Right kidney (tissue), 9 donors: Measurements from ENCODE around the gene KANSL1.
A peak's percentile ranks its signal among the peaks of the same experiment; 100 is the strongest.
"Not testable (repeated sequence)": the region's sequence is repeated elsewhere in the genome, so short reads cannot be mapped to it uniquely, and the experiment has no call there.

Source experiments
- DNase-seq: peaks from one replicate; pipeline ENCODE4 v3.0.0-alpha.2; 2016
- long read RNA-seq, 8 donors: transcript quantifications; one replicate each; lab custom pipeline, GENCODE V29; 2026

The KANSL1 gene
- long read RNA-seq, donor 1, full-length matches to known transcripts: 6 of 6 reads
- long read RNA-seq, donor 1, partial matches to known transcripts: 0 of 6 reads
- long read RNA-seq, donor 1, other reads (novel, unspliced or antisense): 0 of 6 reads
- long read RNA-seq, donor 2, full-length matches to known transcripts: 2 of 2 reads
- long read RNA-seq, donor 2, partial matches to known transcripts: 0 of 2 reads
- long read RNA-seq, donor 2, other reads (novel, unspliced or antisense): 0 of 2 reads
- long read RNA-seq, donor 3, full-length matches to known transcripts: 4 of 4 reads
- long read RNA-seq, donor 3, partial matches to known transcripts: 0 of 4 reads
- long read RNA-seq, donor 3, other reads (novel, unspliced or antisense): 0 of 4 reads
- long read RNA-seq, donor 4, full-length matches to known transcripts: 8 of 30 reads
- long read RNA-seq, donor 4, partial matches to known transcripts: 6 of 30 reads
- long read RNA-seq, donor 4, other reads (novel, unspliced or antisense): 16 of 30 reads
- long read RNA-seq, donor 5, full-length matches to known transcripts: 3 of 3 reads
- long read RNA-seq, donor 5, partial matches to known transcripts: 0 of 3 reads
- long read RNA-seq, donor 5, other reads (novel, unspliced or antisense): 0 of 3 reads
- long read RNA-seq, donor 6, full-length matches to known transcripts: 9 of 9 reads
- long read RNA-seq, donor 6, partial matches to known transcripts: 0 of 9 reads
- long read RNA-seq, donor 6, other reads (novel, unspliced or antisense): 0 of 9 reads
- long read RNA-seq, donor 7: 0 reads
- long read RNA-seq, donor 8, partial matches to known transcripts: 23 of 25 reads
- long read RNA-seq, donor 8, other reads (novel, unspliced or antisense): 0 of 25 reads

GRCh38 chr17:46193151-46193625 lies at the start of gene KANSL1:
Gene KANSL1 (minus strand): TSS chr17:46193429. CDS start chr17:46172143, 21,286 bp downstream.
- DNase-seq: peak; percentile 97

- DNase-seq: not testable (repeated sequence)
Measured at GRCh38 chr17:46231359-46231758, 38.1 kb upstream of the KANSL1 start.

- peak; percentile 93 for DNase-seq
Measured at GRCh38 chr17:46225274-46225794, 32.1 kb upstream of the KANSL1 start.

- peak; percentile 25 for DNase-seq
Measured at GRCh38 chr17:46224864-46225263, 31.6 kb upstream of the KANSL1 start.

GRCh38 chr17:46223041-46223440 lies 29.8 kb upstream of the KANSL1 start:
- not testable (repeated sequence) for DNase-seq

GRCh38 chr17:46216682-46217081 lies 23.5 kb upstream of the KANSL1 start:
- no peak for DNase-seq

GRCh38 chr17:46212634-46213435 lies 19.6 kb upstream of the KANSL1 start:
- peak; percentile 55 for DNase-seq

GRCh38 chr17:46208997-46209396 lies 15.8 kb upstream of the KANSL1 start:
- DNase-seq: no peak

GRCh38 chr17:46205975-46206374 lies 12.7 kb upstream of the KANSL1 start:
- DNase-seq: no peak

- DNase-seq: no peak
Measured at GRCh38 chr17:46202424-46202823, 9.2 kb upstream of the KANSL1 start.

GRCh38 chr17:46201491-46201890 lies 8.3 kb upstream of the KANSL1 start:
- DNase-seq: no peak

GRCh38 chr17:46200197-46200596 lies 7.0 kb upstream of the KANSL1 start:
- no peak for DNase-seq

- no peak for DNase-seq
Measured at GRCh38 chr17:46199379-46199778, 6.2 kb upstream of the KANSL1 start.

- no peak for DNase-seq
Measured at GRCh38 chr17:46198233-46198632, 5.0 kb upstream of the KANSL1 start.

GRCh38 chr17:46197530-46197929 lies 4.3 kb upstream of the KANSL1 start:
- no peak for DNase-seq

- DNase-seq: no peak
Measured at GRCh38 chr17:46195939-46196716, 2.9 kb upstream of the KANSL1 start.

- DNase-seq: no peak
Measured at GRCh38 chr17:46195217-46195855, 2.1 kb upstream of the KANSL1 start.

- no peak for DNase-seq
Measured at GRCh38 chr17:46194393-46195216, 1.4 kb upstream of the KANSL1 start.

GRCh38 chr17:46193626-46194392 lies 580 bp upstream of the KANSL1 start:
- peak; percentile 100 for DNase-seq
